GM18907 (cell line): Measurements from ENCODE around the gene MARCHF9.
A peak's percentile ranks its signal among the peaks of the same experiment; 100 is the strongest.

Experiments used
- ATAC-seq: cut with Tn5 transposase; IDR thresholded peaks from one replicate; pipeline ENCODE4 v1.9.1; 2021; ENCODE audit warnings: mild to moderate bottlenecking, moderate library complexity; ENCODE audit not compliant: unreplicated experiment

The MARCHF9 gene

GRCh38 chr12:57782608-57783465, 27.9 kb downstream of the MARCHF9 start, which contains the start of gene TSFM:
TSS of gene TSFM (plus strand) at chr12:57782787. CDS start at chr12:57782802, 15 bp downstream.
- peak; percentile 91 for ATAC-seq

- ATAC-seq: no peak
Measured at GRCh38 chr12:57783466-57783801, 28.5 kb downstream of the MARCHF9 start.

GRCh38 chr12:57783861-57784260, 29.0 kb downstream of the MARCHF9 start:
- no peak for ATAC-seq

GRCh38 chr12:57793920-57794319, 39.0 kb downstream of the MARCHF9 start:
- ATAC-seq: no peak

GRCh38 chr12:57795354-57795753, 40.5 kb downstream of the MARCHF9 start:
- ATAC-seq: no peak

- ATAC-seq: no peak
Measured at GRCh38 chr12:57796996-57797395, 42.1 kb downstream of the MARCHF9 start.

- ATAC-seq: no peak
Measured at GRCh38 chr12:57797933-57798332, 43.0 kb downstream of the MARCHF9 start.

- no peak for ATAC-seq
Measured at GRCh38 chr12:57800965-57801364, 46.1 kb downstream of the MARCHF9 start.

- ATAC-seq: no peak
Measured at GRCh38 chr12:57802607-57803006, 47.7 kb downstream of the MARCHF9 start.

- ATAC-seq: no peak
Measured at GRCh38 chr12:57803319-57803893, 48.5 kb downstream of the MARCHF9 start.

- ATAC-seq: no peak
Measured at GRCh38 chr12:57806677-57807076, 51.8 kb downstream of the MARCHF9 start.

- no peak for ATAC-seq
Measured at GRCh38 chr12:57807285-57807684, 52.4 kb downstream of the MARCHF9 start.

GRCh38 chr12:57808351-57808750, 53.4 kb downstream of the MARCHF9 start:
- ATAC-seq: no peak

- ATAC-seq: no peak
Measured at GRCh38 chr12:57809425-57809824, 54.5 kb downstream of the MARCHF9 start.
